Measurements from ENCODE around the gene LIMS1.
"Not testable (repeated sequence)": the region's sequence is repeated elsewhere in the genome, so short reads cannot be mapped to it uniquely, and the experiment has no call there.

Gene LIMS1

GRCh38 chr2:108591163-108591562 lies 56.9 kb downstream of the LIMS1 start:
- ATAC-seq = peak; percentile 73
- H3K27me3 Mint-ChIP-seq = no peaks in the 10 kb centered on the region
- no peak overlapping the region for H3K27ac Mint-ChIP-seq
- H3K4me1 Mint-ChIP-seq = peaks cover 76% of the 10 kb centered on the region
- peak overlapping the region in 1 of 2 donors; percentile 41 for H3K4me3 Mint-ChIP-seq
- H3K9me3 Mint-ChIP-seq = no peaks in the 10 kb centered on the region
- DNase-seq = no peak

- no peak overlapping the region for H3K27ac Mint-ChIP-seq
- no peaks in the 10 kb centered on the region for H3K27me3 Mint-ChIP-seq
- peak overlapping the region in 1 of 2 donors; percentile 79 for H3K4me3 Mint-ChIP-seq
- no peaks in the 10 kb centered on the region for H3K9me3 Mint-ChIP-seq
- no peak for DNase-seq
- H3K4me1 Mint-ChIP-seq = peaks cover 75% of the 10 kb centered on the region
- no peak for ATAC-seq
Measured at GRCh38 chr2:108593547-108594098, 59.4 kb downstream of the LIMS1 start.

GRCh38 chr2:108594132-108594981 lies 60.1 kb downstream of the LIMS1 start:
- H3K4me1 Mint-ChIP-seq = peaks cover 72% of the 10 kb centered on the region
- DNase-seq (no peak), ATAC-seq (peak; percentile 87)
- peak overlapping the region; percentile 75 to 79 for H3K4me3 Mint-ChIP-seq
- peak overlapping the region; percentile 42 to 68 for H3K27ac Mint-ChIP-seq
- H3K9me3 Mint-ChIP-seq = no peaks in the 10 kb centered on the region
- H3K27me3 Mint-ChIP-seq = no peaks in the 10 kb centered on the region

- ATAC-seq (peak; percentile 72), DNase-seq (peak in 1 of 2 donors; percentile 36)
- H3K4me3 Mint-ChIP-seq = peak overlapping the region; percentile 55 to 79
- peak overlapping the region; percentile 42 to 68 for H3K27ac Mint-ChIP-seq
- no peaks in the 10 kb centered on the region for H3K9me3 Mint-ChIP-seq
- no peaks in the 10 kb centered on the region for H3K27me3 Mint-ChIP-seq
- H3K4me1 Mint-ChIP-seq = peaks cover 65% of the 10 kb centered on the region
Measured at GRCh38 chr2:108594982-108595464, 60.8 kb downstream of the LIMS1 start.

GRCh38 chr2:108595771-108596170 lies 61.5 kb downstream of the LIMS1 start:
- not testable (repeated sequence) for H3K9me3 Mint-ChIP-seq, H3K27me3 Mint-ChIP-seq, H3K27ac Mint-ChIP-seq, DNase-seq, ATAC-seq
- Mint-ChIP-seq H3K4me3 (peak overlapping the region; percentile 55 to 79), H3K4me1 (peaks cover 58% of the 10 kb centered on the region)

GRCh38 chr2:108597105-108597744 lies 63.0 kb downstream of the LIMS1 start:
- H3K4me3 Mint-ChIP-seq, H3K27ac Mint-ChIP-seq, DNase-seq, H3K9me3 Mint-ChIP-seq, H3K27me3 Mint-ChIP-seq: not testable (repeated sequence)
- H3K4me1 Mint-ChIP-seq = peaks cover 47% of the 10 kb centered on the region
- peak; percentile 72 for ATAC-seq

GRCh38 chr2:108601199-108601598 lies 66.9 kb downstream of the LIMS1 start:
- not testable (repeated sequence) for H3K27me3 Mint-ChIP-seq, H3K4me3 Mint-ChIP-seq, DNase-seq, H3K9me3 Mint-ChIP-seq, ATAC-seq, H3K27ac Mint-ChIP-seq
- peaks cover 31% of the 10 kb centered on the region for H3K4me1 Mint-ChIP-seq

- no peak for ATAC-seq
- H3K27me3 Mint-ChIP-seq = no peaks in the 10 kb centered on the region
- no peak for DNase-seq
- H3K9me3 Mint-ChIP-seq = no peaks in the 10 kb centered on the region
- H3K4me3 Mint-ChIP-seq = no peak overlapping the region
- H3K27ac Mint-ChIP-seq = no peak overlapping the region
- H3K4me1 Mint-ChIP-seq = peaks cover 28% of the 10 kb centered on the region
Measured at GRCh38 chr2:108602422-108602821, 68.2 kb downstream of the LIMS1 start.

GRCh38 chr2:108604196-108604595 lies 69.9 kb downstream of the LIMS1 start:
- Mint-ChIP-seq H3K27ac (no peak overlapping the region), H3K9me3 (no peaks in the 10 kb centered on the region), H3K27me3 (no peaks in the 10 kb centered on the region), H3K4me1 (peaks cover 45% of the 10 kb centered on the region), H3K4me3 (no peak overlapping the region)
- no peak for DNase-seq
- no peak for ATAC-seq

GRCh38 chr2:108605947-108606346 lies 71.7 kb downstream of the LIMS1 start:
- no peak overlapping the region for H3K4me3 Mint-ChIP-seq
- no peak overlapping the region for H3K27ac Mint-ChIP-seq
- H3K9me3 Mint-ChIP-seq = no peaks in the 10 kb centered on the region
- H3K27me3 Mint-ChIP-seq = no peaks in the 10 kb centered on the region
- DNase-seq (no peak), ATAC-seq (no peak)
- peaks cover 56% of the 10 kb centered on the region for H3K4me1 Mint-ChIP-seq

- Mint-ChIP-seq H3K27ac (no peak overlapping the region), H3K4me3 (no peak overlapping the region), H3K4me1 (peaks cover 67% of the 10 kb centered on the region), H3K27me3 (no peaks in the 10 kb centered on the region), H3K9me3 (no peaks in the 10 kb centered on the region)
- ATAC-seq (no peak), DNase-seq (no peak)
Measured at GRCh38 chr2:108607706-108608301, 73.5 kb downstream of the LIMS1 start.

GRCh38 chr2:108611021-108611420 lies 76.8 kb downstream of the LIMS1 start:
- H3K9me3 Mint-ChIP-seq = no peaks in the 10 kb centered on the region
- peak overlapping the region in 1 of 2 donors; percentile 25 for H3K4me3 Mint-ChIP-seq
- H3K27ac Mint-ChIP-seq = no peak overlapping the region
- ATAC-seq (no peak), DNase-seq (no peak)
- H3K4me1 Mint-ChIP-seq = peaks cover 77% of the 10 kb centered on the region
- H3K27me3 Mint-ChIP-seq = no peaks in the 10 kb centered on the region

- Mint-ChIP-seq H3K27ac (peak overlapping the region in 1 of 2 donors; percentile 72), H3K4me3 (peak overlapping the region in 1 of 2 donors; percentile 29), H3K9me3 (no peaks in the 10 kb centered on the region), H3K27me3 (no peaks in the 10 kb centered on the region), H3K4me1 (peaks cover 74% of the 10 kb centered on the region)
- DNase-seq (peak in 1 of 2 donors; percentile 43), ATAC-seq (peak; percentile 81)
Measured at GRCh38 chr2:108612153-108612513, 77.9 kb downstream of the LIMS1 start.

- ATAC-seq (peak; percentile 84), DNase-seq (peak in 1 of 2 donors; percentile 60)
- Mint-ChIP-seq H3K27ac (peak overlapping the region in 1 of 2 donors; percentile 72), H3K4me3 (peak overlapping the region; percentile 3 to 29), H3K9me3 (no peaks in the 10 kb centered on the region), H3K4me1 (peaks cover 76% of the 10 kb centered on the region), H3K27me3 (no peaks in the 10 kb centered on the region)
Measured at GRCh38 chr2:108612514-108613183, 78.4 kb downstream of the LIMS1 start.

Measured in stimulated activated naive CD8-positive, alpha-beta T cell treated with anti-CD3 and anti-CD28 coated beads, Interleukin-15, amount 100 ng/mL, for 72 hours (primary cell).